SK-N-SH (cell line): ENCODE data around the gene FBXO44.

ENCODE experiments used
- CTCF ChIP-seq: fragments of 200-600 bp; sonication (generic); IDR thresholded peaks from 2 replicates; pipeline ENCODE4 v1.6.1; 2017; ENCODE audit warnings: antibody characterized with exemption, mild to moderate bottlenecking, moderate library complexity
- EP300 ChIP-seq, 2 experiments: IDR thresholded peaks; 2 replicates each; pipeline versions ENCODE4 v1.4.0 to v1.6.1; 2012; ENCODE audit warnings: borderline replicate concordance in 1 of 2, low read depth in 1 of 2, low read length in 1 of 2
- EZH2phosphoT487 ChIP-seq: fragments of 200-600 bp; sonication (generic); IDR thresholded peaks from 2 replicates; pipeline ENCODE4 v1.6.1; 2017; ENCODE audit warnings: low read depth, mixed run types, mild to moderate bottlenecking, antibody characterized with exemption, moderate library complexity, borderline replicate concordance
- FOXJ3 ChIP-seq: sonication (generic); formaldehyde crosslinking; IDR thresholded peaks from 2 replicates; pipeline ENCODE4 v1.5.1; 2020; ENCODE audit warnings: mild to moderate bottlenecking, missing genetic modification reagents
- FOXM1 ChIP-seq: IDR thresholded peaks from 2 replicates; pipeline ENCODE4 v1.4.0; 2012; ENCODE audit warnings: low read depth, mild to moderate bottlenecking
- GABPA ChIP-seq: IDR thresholded peaks from 2 replicates; pipeline ENCODE4 v1.4.0; 2012; ENCODE audit warnings: low read depth, mild to moderate bottlenecking
- JUND ChIP-seq: IDR thresholded peaks from 2 replicates; pipeline ENCODE4 v1.4.0; 2012
- POLR2AphosphoS5 ChIP-seq: IDR thresholded peaks from 2 replicates; pipeline ENCODE4 v1.6.1; 2012; ENCODE audit warnings: low read depth, low read length
- RAD21 ChIP-seq: IDR thresholded peaks from 2 replicates; pipeline ENCODE4 v1.6.1; 2012; ENCODE audit warnings: mild to moderate bottlenecking, low read length
- REST ChIP-seq: IDR thresholded peaks from 2 replicates; pipeline ENCODE4 v1.6.1; 2012; ENCODE audit warnings: mild to moderate bottlenecking, low read depth, low read length, moderate library complexity
- RFX5 ChIP-seq: IDR thresholded peaks from 2 replicates; pipeline ENCODE4 v1.6.1; 2012; ENCODE audit warnings: mild to moderate bottlenecking, improper control_type of control experiment, low read length
- TAF1 ChIP-seq: IDR thresholded peaks from 2 replicates; pipeline ENCODE4 v1.6.1; 2012; ENCODE audit warnings: low read depth, mild to moderate bottlenecking, low read length, moderate library complexity, borderline replicate concordance

GRCh38 chr1:11610629-11611180 lies 44.0 kb upstream of the FBXO44 start:
- TF ChIP-seq CTCF (no peak), REST (no peak), JUND (no peak), RAD21 (no peak), TAF1 (no peak), EZH2phosphoT487 (no peak), FOXM1 (no peak), EP300 (IDR thresholded peaks at IDR 0.05; ENCODE audit: borderline replicate concordance in 1 of 2, low read depth in 1 of 2, low read length in 1 of 2) (no peak), GABPA (no peak), RFX5 (no peak), FOXJ3 (no peak), POLR2AphosphoS5 (no peak)
